Astrocyte (in vitro differentiated cells and primary cell): ENCODE results near the gene UQCRC2. TPM values are rescaled to one million over a fixed set of nuclear protein-coding genes. Genes with fewer than 3 reads are reported as not detected.
A peak's percentile ranks its signal among the peaks of the same experiment; 100 is the strongest.

Experiments used
- DNase-seq: peaks from one replicate; pipeline ENCODE4 v3.0.0-alpha.2; 2010; ENCODE audit warnings: low read depth
- FAIRE-seq: peaks from 2 replicates; lab custom pipeline; 2011; peaks lifted over from hg19 to GRCh38; lab: Jason Lieb, UNC
- H2AFZ ChIP-seq: 2 replicates; pipeline ENCODE4 v1.6.0; 2012; ENCODE audit warnings: low read depth, low read length, inconsistent platforms
- H3K27ac ChIP-seq: 2 replicates; pipeline ENCODE4 v1.5.1; 2011; ENCODE audit warnings: low read depth, low read length, inconsistent platforms
- H3K27me3 ChIP-seq: 2 replicates; pipeline ENCODE4 v1.6.0; 2011; ENCODE audit warnings: low read length, inconsistent platforms; ENCODE audit not compliant: insufficient read depth
- H3K36me3 ChIP-seq: 2 replicates; pipeline ENCODE4 v1.5.1; 2011; ENCODE audit warnings: low read length, inconsistent platforms; ENCODE audit not compliant: insufficient read depth
- H3K4me1 ChIP-seq: 2 replicates; pipeline ENCODE4 v1.5.1; 2011; ENCODE audit warnings: low read length, inconsistent platforms; ENCODE audit not compliant: insufficient read depth
- H3K4me2 ChIP-seq: 2 replicates; pipeline ENCODE4 v1.6.0; 2012; ENCODE audit warnings: low read length, inconsistent platforms
- H3K4me3 ChIP-seq: 2 replicates; pipeline ENCODE4 v1.5.1; 2011; ENCODE audit warnings: low read depth, mild to moderate bottlenecking, low read length, inconsistent platforms; ENCODE audit not compliant: insufficient read depth
- H3K79me2 ChIP-seq: 2 replicates; pipeline ENCODE4 v1.6.0; 2012; ENCODE audit warnings: mild to moderate bottlenecking, low read length, inconsistent platforms; ENCODE audit not compliant: insufficient read depth
- H3K9ac ChIP-seq: 2 replicates; pipeline ENCODE4 v1.6.0; 2012; ENCODE audit warnings: mild to moderate bottlenecking, low read length, inconsistent platforms
- H3K9me3 ChIP-seq: 2 replicates; pipeline ENCODE4 v1.5.1; 2012; ENCODE audit warnings: low read depth, mild to moderate bottlenecking, low read length, inconsistent platforms; ENCODE audit not compliant: insufficient read depth
- H4K20me1 ChIP-seq: 2 replicates; pipeline ENCODE4 v1.6.0; 2012; ENCODE audit warnings: low read length, inconsistent platforms; ENCODE audit not compliant: insufficient read depth
- H3K27ac Mint-ChIP-seq: one replicate; pipeline ENCODE4 v1.8.0; 2021; ENCODE audit warnings: mild to moderate bottlenecking, mixed read lengths; ENCODE audit not compliant: unreplicated experiment
- H3K27me3 Mint-ChIP-seq: one replicate; pipeline ENCODE4 v1.8.0; 2021; ENCODE audit warnings: low read depth, mixed read lengths; ENCODE audit not compliant: unreplicated experiment
- H3K36me3 Mint-ChIP-seq: one replicate; pipeline ENCODE4 v1.8.0; 2021; ENCODE audit warnings: low read depth, mixed read lengths; ENCODE audit not compliant: unreplicated experiment
- H3K4me1 Mint-ChIP-seq: one replicate; pipeline ENCODE4 v1.8.0; 2021; ENCODE audit warnings: low read depth, mixed read lengths; ENCODE audit not compliant: unreplicated experiment
- H3K4me3 Mint-ChIP-seq: one replicate; pipeline ENCODE4 v1.8.0; 2021; ENCODE audit warnings: mild to moderate bottlenecking, moderate library complexity, mixed read lengths; ENCODE audit not compliant: unreplicated experiment
- H3K9me3 Mint-ChIP-seq: one replicate; pipeline ENCODE4 v1.8.0; 2021; ENCODE audit warnings: mild to moderate bottlenecking, mixed read lengths; ENCODE audit not compliant: unreplicated experiment
- EZH2 ChIP-seq: IDR thresholded peaks from 2 replicates; pipeline ENCODE4 v1.6.1; 2012; ENCODE audit warnings: mild to moderate bottlenecking, low read length, inconsistent platforms; ENCODE audit not compliant: insufficient read depth
- total RNA-seq: library from RNA; stranded (reverse); gene quantifications from 2 replicates; pipeline ENCODE4 v1.2.1, GENCODE V29; 2021
- TF ChIP-seq, protein P1 (sequence below): IDR thresholded peaks from 2 replicates; pipeline ENCODE4 v1.5.1; 2011; ENCODE audit warnings: low read depth, mild to moderate bottlenecking, inconsistent platforms, low read length, moderate library complexity; ENCODE audit not compliant: insufficient read depth

The UQCRC2 gene
- total RNA-seq, 1 donor from 2014 or later = 169 TPM

DNA sequence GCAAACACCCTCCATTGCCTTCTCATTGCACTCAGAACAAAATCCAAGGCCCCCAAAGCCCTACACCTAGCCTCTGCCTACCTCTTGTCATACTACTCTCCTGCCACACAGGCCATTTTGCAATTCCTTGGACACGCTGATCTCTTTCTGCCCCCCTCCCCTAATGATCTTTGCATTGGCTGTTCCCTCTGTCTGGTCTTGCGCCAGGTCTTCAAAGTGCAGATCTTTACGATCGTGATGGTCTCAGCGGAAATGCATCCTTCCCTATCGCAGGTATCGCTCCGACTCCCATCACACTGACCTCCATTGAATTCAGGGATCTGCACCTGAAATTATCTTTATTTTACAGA, 54.0 kb downstream of the UQCRC2 start:
- H3K9me3 ChIP-seq = no peaks in the 10 kb centered on the region
- no peaks in the 10 kb centered on the region for H3K4me1 Mint-ChIP-seq
- peak overlapping the region; percentile 78 for H3K9ac ChIP-seq
- H3K36me3 Mint-ChIP-seq = no peaks in the 10 kb centered on the region
- H3K9me3 Mint-ChIP-seq = no peaks in the 10 kb centered on the region
- H4K20me1 ChIP-seq = peaks cover 30% of the 10 kb centered on the region
- peaks cover 5% of the 10 kb centered on the region for H3K27me3 Mint-ChIP-seq
- peaks cover 12% of the 10 kb centered on the region for H3K4me1 ChIP-seq
- DNase-seq (no peak), FAIRE-seq (no peak)
- H3K4me3 Mint-ChIP-seq = peak overlapping the region; percentile 84
- H3K4me2 ChIP-seq = peak overlapping the region; percentile 82
- H3K27ac ChIP-seq = no peak overlapping the region
- peak overlapping the region; percentile 76 for H2AFZ ChIP-seq
- H3K36me3 ChIP-seq = no peaks in the 10 kb centered on the region
- H3K4me3 ChIP-seq = peak overlapping the region; percentile 65
- TF ChIP-seq, protein P1, sequence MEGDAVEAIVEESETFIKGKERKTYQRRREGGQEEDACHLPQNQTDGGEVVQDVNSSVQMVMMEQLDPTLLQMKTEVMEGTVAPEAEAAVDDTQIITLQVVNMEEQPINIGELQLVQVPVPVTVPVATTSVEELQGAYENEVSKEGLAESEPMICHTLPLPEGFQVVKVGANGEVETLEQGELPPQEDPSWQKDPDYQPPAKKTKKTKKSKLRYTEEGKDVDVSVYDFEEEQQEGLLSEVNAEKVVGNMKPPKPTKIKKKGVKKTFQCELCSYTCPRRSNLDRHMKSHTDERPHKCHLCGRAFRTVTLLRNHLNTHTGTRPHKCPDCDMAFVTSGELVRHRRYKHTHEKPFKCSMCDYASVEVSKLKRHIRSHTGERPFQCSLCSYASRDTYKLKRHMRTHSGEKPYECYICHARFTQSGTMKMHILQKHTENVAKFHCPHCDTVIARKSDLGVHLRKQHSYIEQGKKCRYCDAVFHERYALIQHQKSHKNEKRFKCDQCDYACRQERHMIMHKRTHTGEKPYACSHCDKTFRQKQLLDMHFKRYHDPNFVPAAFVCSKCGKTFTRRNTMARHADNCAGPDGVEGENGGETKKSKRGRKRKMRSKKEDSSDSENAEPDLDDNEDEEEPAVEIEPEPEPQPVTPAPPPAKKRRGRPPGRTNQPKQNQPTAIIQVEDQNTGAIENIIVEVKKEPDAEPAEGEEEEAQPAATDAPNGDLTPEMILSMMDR = no peak
- TF ChIP-seq EZH2 = no peak
- H3K79me2 ChIP-seq = peaks cover 38% of the 10 kb centered on the region
- H3K27ac Mint-ChIP-seq = no peak overlapping the region
- peaks cover 3% of the 10 kb centered on the region for H3K27me3 ChIP-seq

DNA sequence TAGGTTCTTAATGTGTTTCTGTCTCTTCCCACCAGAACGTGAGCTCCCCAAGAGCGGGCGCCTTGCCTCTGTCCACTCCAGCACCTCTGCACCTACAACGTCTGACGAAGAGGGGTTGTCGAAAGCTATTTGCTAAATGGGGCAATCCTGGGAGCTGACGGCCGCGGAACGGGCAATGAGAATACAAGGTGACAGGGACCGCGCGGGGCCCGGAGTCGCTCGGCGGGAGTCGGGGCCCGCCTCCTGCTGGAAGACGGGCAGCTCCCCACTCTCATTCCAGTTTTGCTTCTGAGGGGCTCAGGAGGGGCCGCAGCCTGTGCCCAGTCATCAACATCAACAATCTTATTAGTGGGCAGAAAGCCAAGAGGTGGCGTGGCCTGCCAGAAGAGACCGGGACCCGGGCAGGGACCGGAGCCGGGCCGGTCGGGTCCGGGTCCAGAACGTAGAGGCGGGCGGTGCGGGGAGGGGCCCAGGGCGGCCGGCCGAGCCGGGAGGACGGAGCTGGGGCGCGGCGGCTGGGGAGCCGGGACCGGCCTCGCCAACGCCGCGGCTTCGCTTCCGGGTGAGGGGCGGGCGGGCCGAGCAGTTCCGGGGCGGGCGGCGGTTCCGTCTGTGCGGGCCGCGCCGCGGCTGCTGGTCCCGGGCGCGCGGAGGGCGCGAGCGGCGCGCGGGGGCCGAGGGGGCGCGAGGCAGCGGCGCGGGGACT, 54.5 kb downstream of the UQCRC2 start, which contains the start of gene MOSMO:
TSS of gene MOSMO (plus strand) at position 603 of the 706 bp plus-strand sequence. CDS start 191 bp downstream, outside the sequence.
- TF ChIP-seq EZH2 = no peak
- TF ChIP-seq, protein P1 = no peak
- H4K20me1 ChIP-seq = peaks cover 35% of the 10 kb centered on the region
- peak within 1 kb of the TSS; percentile 87 for H3K9ac ChIP-seq
- H3K4me1 ChIP-seq = peaks cover 12% of the 10 kb centered on the region
- H3K9me3 ChIP-seq = no peaks in the 10 kb centered on the region
- peak within 1 kb of the TSS; percentile 97 for H3K4me2 ChIP-seq
- no peaks in the 10 kb centered on the region for H3K36me3 Mint-ChIP-seq
- DNase-seq = peak; percentile 56
- H3K27me3 ChIP-seq = peaks cover 3% of the 10 kb centered on the region
- peaks cover 5% of the 10 kb centered on the region for H3K27me3 Mint-ChIP-seq
- H3K79me2 ChIP-seq = peaks cover 43% of the 10 kb centered on the region
- no peaks in the 10 kb centered on the region for H3K36me3 ChIP-seq
- H3K4me1 Mint-ChIP-seq = no peaks in the 10 kb centered on the region
- H3K4me3 ChIP-seq = peak within 1 kb of the TSS; percentile 65
- H3K27ac ChIP-seq = peak within 1 kb of the TSS; percentile 73
- peak within 1 kb of the TSS; percentile 76 for H2AFZ ChIP-seq
- FAIRE-seq = no peak
- H3K27ac Mint-ChIP-seq = peak within 1 kb of the TSS; percentile 30
- peak within 1 kb of the TSS; percentile 92 for H3K4me3 Mint-ChIP-seq
- no peaks in the 10 kb centered on the region for H3K9me3 Mint-ChIP-seq
